ENCODE measurements around the gene IGSF10.

The IGSF10 gene

DNA sequence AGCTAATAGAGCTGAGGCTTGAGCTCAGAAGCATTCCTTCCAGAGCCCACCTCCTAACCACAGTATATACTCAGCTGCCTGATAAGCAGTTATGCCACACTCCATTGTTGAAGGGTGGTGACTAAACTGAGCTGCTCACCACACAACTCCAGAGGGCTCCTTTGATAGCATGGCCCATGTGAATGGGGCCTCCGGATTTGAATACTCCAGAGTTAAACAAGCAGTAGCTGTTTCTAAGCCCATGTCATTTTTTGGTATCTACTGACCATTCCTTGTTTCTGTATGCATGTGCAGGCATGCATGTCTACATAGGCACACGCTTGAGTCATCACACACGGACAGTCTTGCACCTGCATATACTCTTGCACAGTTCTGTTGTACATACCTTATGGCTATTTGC, 28.9 kb downstream of the IGSF10 start:
- no peaks in the 10 kb centered on the region for H3K4me1 ChIP-seq (ENCODE audit: control insufficient read depth, insufficient read depth, low read length)
- H3K9ac ChIP-seq (ENCODE audit: low read length): no peak overlapping the region
- H3K4me3 ChIP-seq (ENCODE audit: low read length): no peak overlapping the region
- no peak overlapping the region for H3K27ac ChIP-seq (ENCODE audit: low read depth, low read length)
- H3K27me3 ChIP-seq (ENCODE audit: control insufficient read depth, insufficient read depth, low read length): no peaks in the 10 kb centered on the region
- no peaks in the 10 kb centered on the region for H3K36me3 ChIP-seq (ENCODE audit: control insufficient read depth, insufficient read depth, low read length)

DNA sequence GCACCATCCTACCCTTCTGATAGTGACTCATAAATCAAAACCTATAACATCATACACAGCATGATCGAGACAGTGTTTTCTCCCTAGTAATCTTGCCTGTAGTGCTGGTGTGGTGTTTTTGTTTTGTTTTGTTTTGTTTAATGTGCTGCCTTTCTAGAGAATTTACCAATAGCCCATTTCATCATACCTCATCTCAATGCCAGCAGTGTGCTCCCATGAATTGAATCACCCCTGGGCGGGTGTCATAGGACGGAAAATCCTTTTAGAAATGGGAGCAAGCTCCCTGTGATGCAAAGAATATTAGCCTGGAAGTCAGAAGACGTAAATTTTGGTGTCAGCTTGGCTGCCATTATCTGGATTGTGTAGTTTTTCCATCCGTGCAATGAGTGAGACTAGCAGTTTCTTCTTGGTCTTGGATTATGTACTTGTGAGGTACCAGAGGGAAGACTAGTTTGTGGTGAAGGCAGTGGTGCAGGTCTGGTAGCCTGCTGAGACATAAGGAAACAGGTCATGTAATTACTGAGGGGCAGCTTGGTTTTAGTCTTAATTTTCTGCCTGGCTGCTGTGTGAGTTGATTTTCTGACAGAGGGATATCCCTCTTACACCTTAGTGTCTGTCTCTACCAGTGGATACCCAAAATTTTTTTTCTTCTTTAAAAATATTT, 29.9 kb downstream of the IGSF10 start:
- H3K27me3 ChIP-seq (ENCODE audit: control insufficient read depth, insufficient read depth, low read length): no peaks in the 10 kb centered on the region
- H3K4me3 ChIP-seq (ENCODE audit: low read length): no peak overlapping the region
- no peaks in the 10 kb centered on the region for H3K4me1 ChIP-seq (ENCODE audit: control insufficient read depth, insufficient read depth, low read length)
- no peaks in the 10 kb centered on the region for H3K36me3 ChIP-seq (ENCODE audit: control insufficient read depth, insufficient read depth, low read length)
- no peak overlapping the region for H3K27ac ChIP-seq (ENCODE audit: low read depth, low read length)
- no peak overlapping the region for H3K9ac ChIP-seq (ENCODE audit: low read length)

DNA sequence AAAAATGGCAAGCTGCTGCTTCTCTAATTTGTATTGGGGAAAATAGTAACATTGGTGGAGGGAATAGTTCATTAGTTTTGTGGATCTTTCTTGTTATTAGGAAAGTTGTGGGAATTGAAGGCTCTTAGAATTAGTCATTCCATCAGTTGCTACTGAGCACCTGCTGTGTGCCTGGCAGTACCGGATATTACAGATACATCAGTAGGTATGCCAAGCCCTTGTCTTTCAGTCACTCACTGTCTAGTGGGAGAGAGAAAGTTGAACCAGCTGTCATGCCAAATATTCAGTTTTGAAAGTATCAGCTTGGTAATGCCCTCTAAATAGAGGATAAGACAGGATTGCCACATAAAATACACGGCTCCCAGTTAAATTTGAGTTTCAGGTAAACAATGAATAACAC, 32.5 kb downstream of the IGSF10 start:
- Histone ChIP-seq H3K36me3 (ENCODE audit: control insufficient read depth, insufficient read depth, low read length) (no peaks in the 10 kb centered on the region), H3K27ac (ENCODE audit: low read depth, low read length) (no peak overlapping the region), H3K4me3 (ENCODE audit: low read length) (no peak overlapping the region), H3K27me3 (ENCODE audit: control insufficient read depth, insufficient read depth, low read length) (no peaks in the 10 kb centered on the region), H3K4me1 (ENCODE audit: control insufficient read depth, insufficient read depth, low read length) (no peaks in the 10 kb centered on the region), H3K9ac (ENCODE audit: low read length) (no peak overlapping the region)

GRCh38 chr3:151426341-151426657, 34.6 kb downstream of the IGSF10 start:
- H3K4me1 ChIP-seq (ENCODE audit: control insufficient read depth, insufficient read depth, low read length): no peaks in the 10 kb centered on the region
- H3K27me3 ChIP-seq (ENCODE audit: control insufficient read depth, insufficient read depth, low read length): no peaks in the 10 kb centered on the region
- no peak overlapping the region for H3K4me3 ChIP-seq (ENCODE audit: low read length)
- H3K27ac ChIP-seq (ENCODE audit: low read depth, low read length): no peak overlapping the region
- H3K36me3 ChIP-seq (ENCODE audit: control insufficient read depth, insufficient read depth, low read length): no peaks in the 10 kb centered on the region
- H3K9ac ChIP-seq (ENCODE audit: low read length): no peak overlapping the region

- Histone ChIP-seq H3K27ac (ENCODE audit: low read depth, low read length) (no peak overlapping the region), H3K9ac (ENCODE audit: low read length) (no peak overlapping the region), H3K4me1 (ENCODE audit: control insufficient read depth, insufficient read depth, low read length) (no peaks in the 10 kb centered on the region), H3K36me3 (ENCODE audit: control insufficient read depth, insufficient read depth, low read length) (no peaks in the 10 kb centered on the region), H3K27me3 (ENCODE audit: control insufficient read depth, insufficient read depth, low read length) (no peaks in the 10 kb centered on the region), H3K4me3 (ENCODE audit: low read length) (no peak overlapping the region)
Measured at GRCh38 chr3:151425627-151426340, 35.1 kb downstream of the IGSF10 start.

- no peaks in the 10 kb centered on the region for H3K4me1 ChIP-seq (ENCODE audit: control insufficient read depth, insufficient read depth, low read length)
- H3K27ac ChIP-seq (ENCODE audit: low read depth, low read length): no peak overlapping the region
- no peaks in the 10 kb centered on the region for H3K27me3 ChIP-seq (ENCODE audit: control insufficient read depth, insufficient read depth, low read length)
- H3K36me3 ChIP-seq (ENCODE audit: control insufficient read depth, insufficient read depth, low read length): no peaks in the 10 kb centered on the region
- H3K4me3 ChIP-seq (ENCODE audit: low read length): no peak overlapping the region
- H3K9ac ChIP-seq (ENCODE audit: low read length): no peak overlapping the region
Measured at GRCh38 chr3:151423091-151423490, 37.8 kb downstream of the IGSF10 start.

GRCh38 chr3:151421938-151422337, 38.9 kb downstream of the IGSF10 start:
- no peak overlapping the region for H3K4me3 ChIP-seq (ENCODE audit: low read length)
- no peaks in the 10 kb centered on the region for H3K27me3 ChIP-seq (ENCODE audit: control insufficient read depth, insufficient read depth, low read length)
- no peaks in the 10 kb centered on the region for H3K36me3 ChIP-seq (ENCODE audit: control insufficient read depth, insufficient read depth, low read length)
- H3K9ac ChIP-seq (ENCODE audit: low read length): no peak overlapping the region
- H3K27ac ChIP-seq (ENCODE audit: low read depth, low read length): no peak overlapping the region
- H3K4me1 ChIP-seq (ENCODE audit: control insufficient read depth, insufficient read depth, low read length): no peaks in the 10 kb centered on the region

- Histone ChIP-seq H3K4me1 (ENCODE audit: control insufficient read depth, insufficient read depth, low read length) (no peaks in the 10 kb centered on the region), H3K27ac (ENCODE audit: low read depth, low read length) (no peak overlapping the region), H3K9ac (ENCODE audit: low read length) (no peak overlapping the region), H3K36me3 (ENCODE audit: control insufficient read depth, insufficient read depth, low read length) (no peaks in the 10 kb centered on the region), H3K27me3 (ENCODE audit: control insufficient read depth, insufficient read depth, low read length) (no peaks in the 10 kb centered on the region), H3K4me3 (ENCODE audit: low read length) (no peak overlapping the region)
Measured at GRCh38 chr3:151419806-151420205, 41.1 kb downstream of the IGSF10 start.

- H3K27ac ChIP-seq (ENCODE audit: low read depth, low read length): no peak overlapping the region
- no peak overlapping the region for H3K4me3 ChIP-seq (ENCODE audit: low read length)
- H3K4me1 ChIP-seq (ENCODE audit: control insufficient read depth, insufficient read depth, low read length): peaks cover 3% of the 10 kb centered on the region
- H3K27me3 ChIP-seq (ENCODE audit: control insufficient read depth, insufficient read depth, low read length): no peaks in the 10 kb centered on the region
- H3K36me3 ChIP-seq (ENCODE audit: control insufficient read depth, insufficient read depth, low read length): no peaks in the 10 kb centered on the region
- no peak overlapping the region for H3K9ac ChIP-seq (ENCODE audit: low read length)
Measured at GRCh38 chr3:151415289-151415688, 45.6 kb downstream of the IGSF10 start.

- Histone ChIP-seq H3K4me3 (ENCODE audit: low read length) (no peak overlapping the region), H3K27me3 (ENCODE audit: control insufficient read depth, insufficient read depth, low read length) (no peaks in the 10 kb centered on the region), H3K27ac (ENCODE audit: low read depth, low read length) (no peak overlapping the region), H3K4me1 (ENCODE audit: control insufficient read depth, insufficient read depth, low read length) (peaks cover 3% of the 10 kb centered on the region), H3K9ac (ENCODE audit: low read length) (no peak overlapping the region), H3K36me3 (ENCODE audit: control insufficient read depth, insufficient read depth, low read length) (no peaks in the 10 kb centered on the region)
Measured at GRCh38 chr3:151412989-151413388, 47.9 kb downstream of the IGSF10 start.

All from rectal smooth muscle tissue (tissue), 1 donor.